Suppressor macrophage treated with lipopolysaccharide for 4 hours (primary cell): ENCODE measurements around the gene HNRNPLL.
"Not testable (repeated sequence)": the region's sequence is repeated elsewhere in the genome, so short reads cannot be mapped to it uniquely, and the experiment has no call there.

Experiments
- DNase-seq: peaks from one replicate; pipeline ENCODE4 v3.0.0-alpha.2; 2020

Gene HNRNPLL

DNA sequence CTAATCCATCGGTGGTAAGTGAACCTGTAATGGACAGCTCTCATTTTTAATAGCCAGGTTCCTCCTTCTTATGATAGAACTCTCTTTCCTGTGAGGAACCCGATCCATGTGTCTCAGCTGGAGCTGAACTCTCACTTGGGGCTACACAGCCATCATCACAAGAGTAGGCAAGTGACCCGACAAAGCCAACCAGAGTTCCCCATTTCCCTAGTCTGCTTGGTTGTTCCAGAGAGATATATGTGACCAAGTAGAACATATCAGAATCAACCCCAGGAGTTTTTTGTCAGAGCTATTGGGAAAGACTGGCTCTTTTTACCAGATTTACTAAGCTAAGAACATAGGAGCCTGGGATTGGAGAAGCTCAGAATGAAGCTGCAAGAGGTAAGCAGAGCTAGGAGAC lies 14.6 kb upstream of the HNRNPLL start:
- no peak for DNase-seq

DNA sequence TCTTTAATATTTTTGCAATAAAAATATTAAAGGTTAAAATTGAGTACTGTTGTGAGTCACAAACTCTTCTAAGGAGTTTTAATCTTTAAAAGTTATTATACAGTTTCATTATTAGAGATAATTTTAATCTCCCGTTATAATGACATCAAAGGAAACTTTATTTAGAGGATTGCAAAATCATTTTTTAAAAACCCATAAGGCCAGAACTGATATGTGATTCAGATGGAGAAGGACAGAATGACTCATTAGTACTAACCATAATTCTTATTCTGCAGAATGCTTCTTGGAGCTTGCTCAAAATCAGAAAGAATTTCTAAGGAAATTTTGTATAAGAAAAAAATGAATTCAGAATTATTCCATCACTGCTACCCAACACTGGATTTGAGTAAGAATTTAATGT lies 12.5 kb upstream of the HNRNPLL start:
- DNase-seq: peak; percentile 87

DNA sequence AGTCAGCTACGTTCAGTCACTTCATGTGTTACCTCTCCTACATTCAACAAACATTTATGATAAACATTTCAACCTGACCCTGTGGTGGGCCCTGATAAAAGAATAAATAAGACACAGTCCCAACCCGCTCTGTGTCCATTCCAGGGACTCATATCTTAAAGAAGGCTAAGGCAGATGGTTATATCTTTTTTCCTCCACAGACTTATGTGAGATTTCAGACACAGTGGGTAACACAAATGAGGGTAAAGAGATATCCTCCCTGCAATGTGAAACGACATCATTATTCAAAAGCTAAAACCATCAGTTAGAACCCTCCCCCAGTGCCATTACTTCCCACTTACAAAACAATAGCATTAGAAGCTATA lies 11.1 kb upstream of the HNRNPLL start:
- DNase-seq: no peak

DNA sequence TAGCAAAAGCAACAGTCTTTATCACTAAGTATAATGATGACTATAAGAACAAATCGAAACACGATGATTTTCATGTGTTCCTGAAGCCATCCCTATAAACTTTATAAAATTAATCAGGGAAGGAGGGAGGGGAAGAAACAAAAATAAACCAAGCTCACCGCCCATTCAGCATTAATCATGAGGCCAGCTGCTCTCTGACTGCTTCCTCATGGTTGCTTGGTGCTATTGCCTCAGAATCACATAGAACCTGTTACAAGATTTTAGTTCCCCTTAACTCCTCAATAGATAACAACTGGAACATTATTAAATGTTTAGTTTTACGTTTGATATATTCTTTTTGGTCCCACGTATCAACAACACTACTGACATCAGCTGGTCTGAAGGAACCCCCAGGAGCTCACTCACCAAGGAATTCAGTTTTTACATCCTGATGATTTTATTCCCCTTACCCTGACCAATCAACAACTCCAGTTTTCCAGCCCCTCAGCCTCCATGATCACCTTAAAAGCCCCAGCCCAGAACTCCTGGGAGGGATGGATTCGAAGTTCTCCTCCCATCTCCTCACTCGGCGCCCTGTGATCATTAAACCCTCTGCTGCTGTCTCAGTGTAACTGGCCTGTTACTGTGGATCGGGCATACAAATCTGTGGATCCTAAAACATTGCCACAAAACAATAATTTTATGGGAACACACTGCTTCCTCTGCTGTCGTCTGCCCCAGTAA lies 10.6 kb upstream of the HNRNPLL start:
- DNase-seq: peak; percentile 78

DNA sequence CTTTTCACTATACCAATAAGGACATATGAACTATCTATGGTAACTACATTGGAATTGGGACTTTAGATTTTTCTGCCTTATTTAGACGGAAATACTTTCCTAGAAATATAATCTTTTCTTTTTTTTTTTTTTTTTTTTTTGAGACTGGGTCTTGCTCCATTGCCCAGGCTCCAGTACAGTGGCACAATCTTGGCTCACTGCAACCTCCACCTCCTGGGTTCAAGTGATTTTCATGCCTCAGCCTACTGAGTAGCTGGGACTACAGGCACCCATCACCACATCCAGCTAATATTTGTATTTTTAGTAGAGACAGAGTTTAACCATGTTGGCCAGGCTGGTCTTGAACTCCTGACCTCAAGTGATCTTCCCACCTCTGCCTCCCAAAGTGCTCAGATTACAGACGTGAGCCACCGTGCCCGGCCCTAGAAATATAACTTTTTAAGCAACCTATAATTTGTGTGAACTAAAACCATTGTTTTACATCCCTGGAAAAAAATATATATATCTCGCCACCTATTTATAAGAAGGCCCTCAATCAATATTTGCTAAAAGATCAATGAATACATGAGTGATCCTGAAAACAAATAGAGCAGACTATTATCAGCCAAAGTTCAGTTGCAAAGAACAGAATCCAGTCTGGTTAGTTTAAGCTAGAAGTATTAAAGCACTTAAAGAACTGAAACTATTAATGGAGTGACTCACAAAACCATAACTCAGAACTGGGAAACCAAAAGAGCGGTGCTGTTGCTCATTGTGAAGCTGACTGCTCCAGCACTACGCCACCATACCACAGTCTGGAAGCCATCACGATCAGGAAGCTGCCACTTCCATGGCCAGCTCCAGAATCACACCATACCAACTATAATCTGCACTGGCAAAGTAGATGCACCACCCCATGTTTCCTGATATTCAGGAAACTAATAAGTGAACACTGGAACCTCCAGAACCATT lies 8.4 kb upstream of the HNRNPLL start:
- DNase-seq: peak; percentile 93

DNA sequence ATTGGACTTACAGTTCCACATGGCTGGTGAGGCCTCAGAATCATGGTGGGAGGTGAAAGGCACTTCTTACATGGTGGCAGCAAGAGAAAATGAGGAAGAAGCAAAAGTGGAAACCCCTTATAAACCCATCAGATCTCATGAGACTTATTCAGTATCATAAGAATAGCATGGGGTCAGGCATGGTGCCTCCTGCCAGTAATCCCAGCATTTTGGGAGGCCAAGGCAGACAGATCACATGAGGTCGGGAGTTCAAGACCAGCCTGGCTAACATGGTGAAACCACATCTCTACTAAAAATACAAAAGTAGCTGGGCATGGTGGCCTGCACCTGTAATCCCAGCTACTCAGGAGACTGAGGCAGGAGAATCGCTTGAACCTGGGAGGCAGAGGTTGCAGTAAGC lies 6.5 kb upstream of the HNRNPLL start:
- not testable (repeated sequence) for DNase-seq

DNA sequence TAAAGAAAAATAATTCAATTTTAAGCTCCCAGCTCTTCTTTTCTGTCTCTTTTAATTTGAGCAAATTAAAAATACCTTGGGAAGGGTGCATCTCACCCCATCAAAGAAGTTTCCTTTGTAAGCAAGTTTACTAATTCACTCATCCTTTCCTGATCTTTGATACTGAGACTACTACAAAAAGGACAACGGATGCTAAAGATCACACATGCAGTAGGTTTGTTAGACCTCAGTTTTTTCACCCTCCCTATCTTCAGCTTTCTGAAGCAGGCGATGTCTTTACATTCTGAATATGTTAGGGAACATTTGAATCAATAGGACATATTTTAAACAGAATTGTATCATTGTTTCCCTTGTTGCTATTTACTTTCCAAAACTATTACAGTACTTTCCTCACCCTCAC lies 6.0 kb upstream of the HNRNPLL start:
- DNase-seq: no peak

DNA sequence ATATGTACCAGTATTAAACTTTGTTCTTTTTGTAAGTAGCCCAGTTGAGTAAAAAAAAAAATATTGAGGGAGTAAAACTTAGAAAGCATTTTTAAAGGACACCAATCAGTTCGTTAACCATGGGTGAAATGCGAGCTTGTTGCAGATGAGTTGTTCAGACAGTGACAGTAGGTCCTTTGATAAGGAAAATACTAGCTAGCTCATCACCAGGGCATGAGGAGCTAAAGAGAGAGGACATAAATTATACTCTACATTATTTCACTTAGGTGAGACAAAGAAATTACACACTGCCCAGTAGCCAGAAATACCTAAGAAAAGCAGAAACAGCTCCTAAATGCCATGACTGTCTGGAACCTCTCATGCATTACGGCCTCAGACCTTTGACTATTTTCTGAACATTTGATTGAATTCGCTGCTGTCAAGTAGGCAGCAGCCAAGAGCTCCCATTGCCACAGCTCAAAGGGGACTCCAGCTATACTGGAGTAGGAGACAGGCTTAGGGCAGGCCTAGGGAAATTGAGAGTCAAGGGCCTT lies 2.6 kb upstream of the HNRNPLL start:
- no peak for DNase-seq

DNA sequence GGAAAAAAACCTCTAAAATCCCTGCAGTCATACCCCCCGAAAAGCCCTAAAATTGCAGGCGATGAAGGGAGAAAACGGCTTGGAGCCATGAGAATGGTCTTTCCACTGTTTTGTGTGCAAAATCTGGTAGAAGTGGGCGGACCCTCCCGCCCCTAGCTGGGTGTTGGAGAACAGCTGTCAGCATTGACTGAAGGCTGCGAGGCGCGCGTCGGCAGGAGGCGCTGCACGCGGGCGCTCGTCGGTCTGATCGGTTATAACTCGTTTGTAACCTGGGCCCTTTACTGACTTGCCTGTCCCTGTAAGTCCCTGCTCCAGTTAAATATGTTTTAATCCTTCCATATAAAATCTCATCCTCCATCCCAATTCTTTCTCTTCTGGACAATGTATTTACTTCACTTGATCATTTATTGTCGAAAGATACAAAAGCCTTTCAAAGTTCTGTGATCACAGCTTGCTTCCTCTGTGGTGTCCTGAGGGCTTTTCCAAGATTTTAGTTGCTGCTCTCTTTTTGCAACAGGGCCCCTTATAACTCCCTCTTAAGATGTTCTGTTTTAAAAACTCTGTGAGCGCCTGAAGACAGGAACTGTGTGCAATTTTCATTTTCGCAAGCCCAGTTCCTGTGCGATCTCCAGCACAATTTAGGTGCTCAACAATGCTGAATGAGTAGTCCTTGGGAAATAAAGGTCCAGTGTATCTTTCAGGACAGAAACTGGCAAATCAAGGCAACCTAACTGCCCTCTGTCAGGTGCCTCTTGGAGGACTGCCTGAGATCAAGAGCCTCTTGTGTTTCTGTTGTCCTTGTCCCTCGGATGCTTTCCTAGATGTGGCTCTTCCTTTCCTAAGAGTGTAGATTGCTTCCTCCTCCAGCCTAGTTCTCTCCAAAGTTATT lies 918 bp upstream of the HNRNPLL start:
- peak; percentile 88 for DNase-seq

DNA sequence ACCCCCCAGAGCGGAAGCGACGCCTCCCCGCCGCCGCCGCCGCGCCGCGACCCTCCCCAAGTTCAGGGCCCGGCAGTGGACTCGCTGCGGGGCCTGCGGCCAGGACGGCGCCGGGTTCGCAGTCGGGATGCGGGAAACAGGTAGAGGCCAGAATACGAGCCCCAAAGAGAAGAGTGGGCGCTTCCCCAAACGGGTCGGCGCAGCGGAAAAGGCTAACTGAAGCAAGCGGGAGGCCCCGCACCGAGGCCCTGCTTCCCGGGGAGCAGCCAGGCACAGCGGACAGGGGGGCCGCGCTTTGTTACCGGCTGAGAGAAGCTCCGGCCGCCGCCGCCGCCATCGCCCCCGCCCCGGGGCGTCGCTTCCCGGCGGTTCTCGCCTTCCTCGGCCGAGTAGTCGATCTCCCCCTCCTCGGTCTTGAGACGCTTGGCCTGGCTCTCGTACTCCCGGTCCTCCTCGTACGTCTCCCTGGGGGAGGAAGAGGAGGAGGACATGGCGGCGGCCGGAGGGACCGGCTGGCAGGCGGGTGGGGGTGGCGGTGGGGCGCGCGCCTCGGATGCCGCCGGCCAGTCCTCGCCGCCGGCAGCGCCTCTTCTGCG lies 494 bp downstream of the HNRNPLL start:
- no peak for DNase-seq

DNA sequence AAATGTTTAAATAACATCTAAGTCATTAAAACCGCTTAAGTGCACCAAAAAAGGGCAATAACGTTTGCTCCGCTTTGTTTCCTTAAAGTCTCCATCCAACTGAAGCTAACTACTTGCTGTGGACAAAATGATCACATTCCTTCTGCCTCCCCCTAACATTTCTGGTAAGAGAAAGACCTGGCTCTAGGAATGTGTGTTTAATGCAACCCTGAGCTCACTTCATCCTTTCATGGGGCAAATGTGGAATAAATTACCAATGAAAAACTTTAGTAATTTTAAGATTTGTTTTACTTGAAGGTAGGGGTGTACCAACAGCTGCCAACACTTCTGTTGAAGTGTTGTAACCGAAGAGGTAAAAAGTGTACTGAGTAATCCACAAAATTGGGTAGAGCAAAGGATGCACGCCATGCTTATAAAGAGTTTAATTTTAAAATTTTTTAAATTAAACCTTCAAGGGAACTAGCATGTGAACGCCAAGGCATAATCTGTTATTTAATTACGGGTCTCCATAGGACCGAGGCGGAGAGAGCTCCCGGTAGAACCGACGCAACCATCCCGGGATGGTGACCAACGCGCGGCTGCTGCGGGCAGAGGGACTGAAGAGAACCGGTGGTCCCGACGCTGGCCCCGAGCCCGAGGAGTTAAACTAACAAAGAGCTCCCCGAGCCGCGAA lies 1.1 kb downstream of the HNRNPLL start:
- DNase-seq: no peak

DNA sequence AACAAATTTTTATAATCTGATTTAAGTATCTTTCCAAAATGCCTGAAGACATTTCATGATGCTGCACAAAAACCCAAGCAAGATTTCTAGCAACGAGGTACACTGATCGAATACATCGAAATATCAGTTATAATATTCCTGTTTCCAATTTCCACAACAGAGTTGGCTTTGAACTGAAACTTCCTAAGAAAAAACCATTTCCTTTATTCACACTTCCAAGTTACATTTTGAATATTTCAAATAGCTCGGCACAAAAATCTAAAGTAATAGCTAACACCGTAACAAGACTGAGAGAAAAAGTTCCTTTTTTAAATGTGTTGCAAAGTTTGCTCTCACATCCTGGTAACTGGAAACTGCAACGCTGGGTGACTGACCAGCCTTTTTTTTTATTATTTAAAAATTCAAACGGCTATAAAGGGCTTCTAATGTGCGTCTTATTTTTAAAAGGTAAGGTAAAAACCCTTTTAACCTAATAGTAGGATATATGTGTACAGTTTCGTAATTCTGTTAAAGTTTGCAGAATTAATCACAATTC lies 1.7 kb downstream of the HNRNPLL start:
- DNase-seq: no peak

DNA sequence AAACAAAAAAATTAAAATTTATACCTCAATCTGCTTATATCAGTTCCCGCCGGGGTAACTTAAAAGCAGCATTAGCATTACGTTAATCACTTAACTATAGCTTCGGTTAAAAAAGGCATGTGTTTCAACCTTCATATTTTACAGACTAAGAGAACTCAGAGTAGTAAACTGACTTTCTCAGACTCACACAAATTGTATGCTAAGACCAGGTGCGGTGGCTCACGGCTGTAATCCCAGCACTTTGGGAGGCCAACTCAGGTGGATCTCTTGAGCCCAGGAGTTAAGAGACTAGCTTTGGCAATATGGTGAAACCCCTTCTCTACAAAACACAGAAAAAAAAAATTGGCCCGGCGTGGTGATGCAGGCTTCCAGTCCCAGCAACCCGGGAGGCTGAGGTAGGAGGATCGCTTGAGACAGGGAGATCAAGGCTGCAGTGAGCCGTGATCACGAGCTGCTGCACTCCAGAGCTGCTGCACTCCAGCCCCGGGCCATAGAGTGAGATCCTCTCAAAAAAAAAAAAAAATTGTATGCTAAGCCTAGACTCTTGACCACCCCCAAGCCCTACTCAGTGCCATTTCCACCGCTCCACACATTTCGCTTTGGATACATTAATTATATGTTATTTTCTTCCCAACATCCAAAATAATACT lies 2.4 kb downstream of the HNRNPLL start:
- DNase-seq: no peak

DNA sequence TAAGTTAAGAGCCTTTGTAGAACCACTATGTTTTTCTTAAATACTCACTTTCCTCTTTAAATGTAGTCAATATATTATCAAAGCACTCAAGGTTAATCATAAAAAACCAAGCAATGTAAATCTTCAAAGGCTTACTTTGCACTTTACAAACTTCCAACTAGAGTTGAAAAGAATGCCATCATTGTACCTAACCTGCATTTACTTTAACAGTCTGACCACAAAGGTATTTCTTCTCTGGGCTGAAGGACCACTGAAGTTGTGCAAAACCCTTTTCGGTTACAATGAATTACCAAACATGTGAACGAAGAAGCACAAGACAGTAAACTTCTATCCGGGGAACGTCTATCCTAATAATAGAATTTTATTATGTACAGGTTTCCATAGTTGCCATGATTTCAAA lies 3.0 kb downstream of the HNRNPLL start:
- DNase-seq: no peak

DNA sequence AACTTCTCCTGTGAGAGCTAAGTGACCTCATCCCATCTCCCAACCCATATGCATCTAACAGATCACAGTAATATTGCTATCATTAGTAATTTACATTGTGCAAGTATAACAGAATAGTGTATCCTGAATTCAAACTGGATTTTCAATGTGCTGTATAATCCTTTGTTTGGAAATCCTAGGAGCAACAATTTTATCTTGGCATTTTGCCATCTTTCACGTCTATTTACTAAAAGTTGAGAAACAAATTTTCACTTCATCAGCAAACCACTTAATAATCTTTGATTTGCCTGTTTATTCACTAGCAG lies 3.8 kb downstream of the HNRNPLL start:
- peak; percentile 52 for DNase-seq

DNA sequence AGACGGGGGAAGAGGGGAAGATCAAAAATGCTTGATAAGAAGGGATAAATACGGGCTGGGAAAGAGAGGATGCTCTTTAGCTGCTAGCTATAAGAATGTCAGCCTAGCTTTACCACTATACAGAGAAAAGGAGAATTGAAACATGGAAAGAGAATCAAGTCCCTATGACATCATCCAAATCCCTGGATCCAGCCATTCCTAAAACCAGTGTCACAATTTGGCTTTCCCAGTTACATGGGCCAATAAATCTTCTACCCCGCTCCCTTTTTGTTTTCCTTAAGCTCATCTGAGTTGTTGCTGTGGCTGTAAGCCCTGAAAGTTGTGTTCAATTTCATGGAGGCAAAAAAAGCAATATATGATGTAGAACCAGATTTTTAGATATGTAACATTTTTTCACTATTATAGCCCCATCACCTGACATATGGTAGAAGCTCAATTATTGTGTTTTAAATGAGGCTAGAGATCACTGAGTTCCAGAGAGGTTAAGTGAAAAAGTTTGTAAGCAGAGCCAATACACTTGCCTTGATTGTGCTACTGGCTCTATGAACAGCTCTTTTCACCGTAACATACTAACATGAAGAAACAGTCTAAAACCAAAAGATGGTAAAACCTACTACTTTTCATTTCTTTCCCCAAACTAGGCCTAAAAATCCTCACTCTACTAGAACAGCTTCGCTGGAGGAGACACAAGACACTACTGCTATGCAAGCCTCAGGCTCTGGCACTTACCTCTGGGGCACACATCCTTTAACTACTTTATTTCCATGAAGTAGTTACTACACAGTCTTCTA lies 4.3 kb downstream of the HNRNPLL start:
- DNase-seq: no peak

DNA sequence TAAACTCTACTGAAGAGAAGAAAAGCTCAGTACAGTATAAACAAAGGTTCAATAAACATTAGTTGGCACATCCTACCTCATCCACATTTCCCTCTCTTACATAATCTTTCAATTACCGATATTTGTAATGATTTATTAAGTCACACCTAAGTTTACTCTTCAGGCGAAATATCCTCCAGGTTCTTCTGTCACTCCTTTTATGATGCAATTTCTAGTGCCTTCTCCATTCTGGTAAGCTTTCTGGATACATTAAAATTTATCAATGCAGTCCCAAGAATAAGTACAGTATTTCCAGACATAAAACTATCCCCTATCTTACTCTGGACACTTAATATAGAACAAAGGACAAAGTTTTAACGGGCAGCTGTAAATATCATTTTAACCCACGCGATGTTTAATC lies 5.6 kb downstream of the HNRNPLL start:
- no peak for DNase-seq

DNA sequence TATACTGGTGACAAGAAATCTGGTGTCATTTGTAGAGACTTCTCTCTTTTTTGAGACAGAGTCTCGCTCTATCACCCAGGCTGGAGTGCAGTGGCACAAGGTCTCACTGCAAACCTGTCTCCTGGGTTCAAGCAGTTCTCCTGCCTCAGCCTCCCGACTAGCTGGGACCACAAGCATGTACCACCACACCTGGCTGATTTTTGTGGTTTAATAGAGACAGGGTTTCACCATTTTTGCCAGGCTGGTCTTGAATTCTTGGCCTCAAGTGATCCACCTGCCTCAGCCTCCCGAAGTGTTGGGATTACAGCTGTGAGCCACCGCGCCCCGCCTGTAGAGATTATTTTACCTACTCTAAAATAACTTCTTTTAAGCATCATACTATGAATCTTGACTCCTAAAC lies 6.5 kb downstream of the HNRNPLL start:
- no peak for DNase-seq

DNA sequence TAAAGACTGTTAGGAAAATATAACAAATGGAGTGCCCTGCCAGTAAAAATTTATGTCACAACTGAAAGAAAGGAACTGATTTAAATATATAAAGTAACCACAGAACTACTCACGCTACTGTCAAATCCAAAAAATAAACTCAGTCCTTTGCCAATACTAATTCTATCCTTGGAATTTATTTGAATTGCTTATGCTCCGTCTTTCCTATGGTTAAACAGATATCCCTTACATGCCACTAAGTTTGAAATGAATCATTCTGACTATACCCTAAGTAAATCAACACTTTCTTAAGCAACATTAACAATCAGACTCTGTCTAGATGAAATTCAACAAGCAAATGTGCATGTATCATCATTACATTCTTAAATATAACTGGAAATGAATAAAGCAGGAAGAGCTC lies 9.8 kb downstream of the HNRNPLL start:
- no peak for DNase-seq

DNA sequence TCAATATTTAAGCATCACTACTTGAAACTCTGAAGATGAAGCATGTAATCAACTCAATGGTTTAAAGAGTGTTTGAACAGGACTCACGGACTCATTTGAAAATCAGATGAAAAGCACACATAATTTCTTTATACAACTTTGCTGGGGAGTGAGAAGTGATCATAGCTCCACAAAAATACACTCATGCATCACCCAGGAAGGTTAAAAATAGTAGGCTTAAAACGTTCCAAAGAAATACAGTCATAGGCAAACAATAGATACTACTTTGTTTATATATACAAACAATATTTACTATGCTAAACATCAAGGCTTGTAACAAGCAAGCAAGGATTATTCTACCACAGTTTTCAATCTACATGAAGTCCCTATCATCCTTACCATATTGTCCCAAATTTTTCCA lies 11.6 kb downstream of the HNRNPLL start:
- no peak for DNase-seq

DNA sequence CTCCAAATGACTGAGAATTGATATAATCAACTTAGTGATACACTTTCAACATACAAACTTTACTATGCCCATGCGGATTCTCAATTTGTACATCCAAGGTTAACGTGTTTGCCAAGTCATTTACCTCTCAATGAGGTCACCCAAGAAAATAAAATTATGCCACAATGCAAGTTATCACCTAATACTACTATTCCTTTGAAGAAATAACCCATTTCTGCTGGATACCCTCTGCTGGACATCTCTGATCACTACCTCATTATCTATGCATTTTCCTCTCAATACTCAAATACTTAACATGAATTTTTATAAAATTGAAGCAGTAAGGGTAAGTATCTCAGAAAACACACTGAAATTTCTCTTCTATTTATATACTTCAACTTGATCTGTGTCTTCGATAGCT lies 12.7 kb downstream of the HNRNPLL start:
- no peak for DNase-seq
